Measurements from ENCODE around the gene ELOVL6.

Gene ELOVL6

DNA sequence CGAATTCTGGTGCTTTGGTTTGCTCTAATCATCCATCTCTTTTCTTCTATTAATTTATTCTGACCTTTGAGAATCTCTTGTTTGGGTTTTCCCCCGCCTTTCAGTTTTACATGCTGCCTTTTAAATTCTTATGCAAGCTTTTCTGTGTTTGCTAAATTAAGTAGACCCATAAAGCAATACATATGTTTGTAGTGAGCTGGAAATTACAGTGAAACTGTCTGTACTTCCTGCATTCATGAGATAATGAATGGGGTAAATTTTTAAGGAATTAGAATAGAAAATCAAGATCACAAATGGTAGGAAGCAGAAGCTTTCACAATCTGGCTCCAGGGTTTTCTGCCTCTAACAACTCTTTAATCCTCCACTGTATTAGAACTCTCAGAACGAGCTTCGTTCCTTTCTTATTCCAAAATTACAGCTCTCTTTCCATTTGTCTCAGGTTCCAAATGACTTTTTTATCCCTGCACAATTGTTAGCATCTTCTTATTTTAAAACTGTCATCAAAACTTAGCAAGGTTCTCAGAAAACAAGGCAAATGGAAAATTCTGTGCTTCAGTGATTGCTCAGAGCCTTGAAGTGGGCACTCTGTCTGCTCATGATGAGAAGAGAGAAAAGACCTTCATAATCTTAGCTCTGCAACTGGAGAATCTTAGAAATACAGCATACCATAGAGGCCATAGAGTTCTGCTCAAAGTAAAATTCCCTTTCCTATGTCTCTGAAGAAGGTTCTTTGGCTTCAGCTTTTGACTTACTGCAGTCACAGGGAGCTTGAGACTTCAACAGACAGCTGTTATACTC lies 177.6 kb downstream of the ELOVL6 start:
- Histone ChIP-seq H3K27me3 (ENCODE audit: low read depth, low read length) (no peaks in the 10 kb centered on the region), H3K4me3 (ENCODE audit: low read depth in 1 of 2, low read length in 2 of 2) (no peak overlapping the region), H3K9me3 (ENCODE audit: control insufficient read depth in 1 of 2, low read length in 2 of 2) (no peaks in the 10 kb centered on the region), H3K36me3 (ENCODE audit: control insufficient read depth in 1 of 2, insufficient read depth in 2 of 2, low read length in 2 of 2) (no peaks in the 10 kb centered on the region), H3K27ac (ENCODE audit: low read length) (no peak overlapping the region), H3K4me1 (ENCODE audit: control insufficient read depth in 1 of 2, insufficient read depth in 2 of 2, low read length in 2 of 2) (no peaks in the 10 kb centered on the region)

DNA sequence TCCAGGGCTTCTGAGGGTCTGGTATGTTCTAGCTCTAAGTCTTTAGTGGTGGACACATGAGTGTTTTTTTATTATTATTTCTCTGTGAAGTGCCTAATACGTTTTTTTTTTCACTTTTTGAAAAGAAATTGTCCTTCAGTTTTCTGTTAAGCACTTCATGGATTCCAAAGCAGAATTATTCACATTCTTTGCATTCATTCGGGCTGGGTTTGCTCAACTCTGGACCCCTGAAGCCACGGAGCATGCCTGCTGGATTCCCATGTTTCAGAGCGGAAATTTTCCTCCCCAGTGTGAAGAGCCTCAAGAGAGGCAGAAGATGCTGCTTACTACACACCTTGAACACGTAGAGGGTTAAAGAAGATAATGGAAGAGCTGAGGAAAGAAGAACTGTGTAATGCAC lies 178.3 kb downstream of the ELOVL6 start:
- H3K9me3 ChIP-seq (ENCODE audit: control insufficient read depth in 1 of 2, low read length in 2 of 2), result no peaks in the 10 kb centered on the region
- H3K4me3 ChIP-seq (ENCODE audit: low read depth in 1 of 2, low read length in 2 of 2), result no peak overlapping the region
- H3K36me3 ChIP-seq (ENCODE audit: control insufficient read depth in 1 of 2, insufficient read depth in 2 of 2, low read length in 2 of 2), result no peaks in the 10 kb centered on the region
- no peaks in the 10 kb centered on the region for H3K27me3 ChIP-seq (ENCODE audit: low read depth, low read length)
- no peaks in the 10 kb centered on the region for H3K4me1 ChIP-seq (ENCODE audit: control insufficient read depth in 1 of 2, insufficient read depth in 2 of 2, low read length in 2 of 2)
- no peak overlapping the region for H3K27ac ChIP-seq (ENCODE audit: low read length)

DNA sequence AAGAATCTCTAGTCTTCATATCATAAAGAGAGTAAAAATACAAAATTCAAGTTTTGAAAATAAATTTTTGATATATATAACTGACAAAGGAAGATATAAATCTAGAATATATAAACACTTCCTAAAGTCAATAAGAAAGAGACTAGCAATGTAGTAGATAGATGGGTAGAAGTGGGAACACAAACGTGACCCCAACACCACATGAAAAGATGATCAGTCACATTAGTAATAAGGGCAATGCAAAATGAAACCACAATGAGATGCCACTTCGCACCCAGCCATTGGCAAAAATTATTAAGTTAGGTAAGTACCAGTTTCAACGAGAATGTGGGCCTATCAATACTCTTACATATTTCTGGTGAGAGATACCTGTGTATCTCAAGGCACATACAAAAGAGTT lies 179.3 kb downstream of the ELOVL6 start:
- no peaks in the 10 kb centered on the region for H3K9me3 ChIP-seq (ENCODE audit: control insufficient read depth in 1 of 2, low read length in 2 of 2)
- no peak overlapping the region for H3K4me3 ChIP-seq (ENCODE audit: low read depth in 1 of 2, low read length in 2 of 2)
- H3K4me1 ChIP-seq (ENCODE audit: control insufficient read depth in 1 of 2, insufficient read depth in 2 of 2, low read length in 2 of 2), result no peaks in the 10 kb centered on the region
- no peaks in the 10 kb centered on the region for H3K36me3 ChIP-seq (ENCODE audit: control insufficient read depth in 1 of 2, insufficient read depth in 2 of 2, low read length in 2 of 2)
- H3K27ac ChIP-seq (ENCODE audit: low read length), result no peak overlapping the region
- H3K27me3 ChIP-seq (ENCODE audit: low read depth, low read length), result no peaks in the 10 kb centered on the region

DNA sequence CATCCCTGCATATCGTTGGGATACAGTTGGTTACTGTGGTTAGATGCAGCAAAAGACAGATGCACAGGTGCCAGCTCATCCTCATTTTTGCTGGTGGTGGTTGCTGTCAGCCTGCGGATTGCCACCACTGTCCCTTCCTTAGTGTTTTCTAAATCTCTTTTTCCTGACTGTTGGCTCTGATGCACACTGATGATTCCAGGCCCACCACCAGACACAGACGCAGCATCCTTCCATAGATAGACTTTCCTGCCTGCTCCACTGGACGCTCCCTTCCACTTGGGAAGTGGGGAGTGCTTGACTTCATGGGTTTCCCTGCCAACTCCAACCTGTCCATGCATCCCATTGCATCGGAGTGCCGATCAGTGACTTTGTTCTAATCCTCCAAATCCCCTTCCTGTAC lies 184.2 kb downstream of the ELOVL6 start:
- Histone ChIP-seq H3K4me1 (ENCODE audit: control insufficient read depth in 1 of 2, insufficient read depth in 2 of 2, low read length in 2 of 2) (no peaks in the 10 kb centered on the region), H3K4me3 (ENCODE audit: low read depth in 1 of 2, low read length in 2 of 2) (no peak overlapping the region), H3K27me3 (ENCODE audit: low read depth, low read length) (no peaks in the 10 kb centered on the region), H3K36me3 (ENCODE audit: control insufficient read depth in 1 of 2, insufficient read depth in 2 of 2, low read length in 2 of 2) (no peaks in the 10 kb centered on the region), H3K27ac (ENCODE audit: low read length) (no peak overlapping the region), H3K9me3 (ENCODE audit: control insufficient read depth in 1 of 2, low read length in 2 of 2) (no peaks in the 10 kb centered on the region)

DNA sequence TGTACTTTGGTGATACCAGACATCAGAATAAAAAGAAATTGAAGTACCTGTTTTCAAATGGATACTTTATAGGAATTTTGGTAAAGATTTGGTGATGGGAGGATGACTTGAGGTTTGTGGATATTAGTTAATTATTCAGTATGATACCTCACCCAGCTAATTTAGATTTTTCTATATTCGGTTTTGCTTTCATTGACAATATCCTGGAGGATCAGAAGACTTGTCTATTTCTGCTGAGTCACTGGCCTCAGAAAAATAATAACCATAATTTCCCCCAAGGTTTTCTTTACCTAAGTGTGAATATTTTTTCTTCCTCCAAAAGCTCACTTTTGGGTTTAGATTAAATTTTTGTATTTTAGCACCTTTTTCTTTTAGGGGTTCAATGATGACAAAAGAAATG lies 185.5 kb downstream of the ELOVL6 start:
- no peaks in the 10 kb centered on the region for H3K36me3 ChIP-seq (ENCODE audit: control insufficient read depth in 1 of 2, insufficient read depth in 2 of 2, low read length in 2 of 2)
- no peak overlapping the region for H3K27ac ChIP-seq (ENCODE audit: low read length)

DNA sequence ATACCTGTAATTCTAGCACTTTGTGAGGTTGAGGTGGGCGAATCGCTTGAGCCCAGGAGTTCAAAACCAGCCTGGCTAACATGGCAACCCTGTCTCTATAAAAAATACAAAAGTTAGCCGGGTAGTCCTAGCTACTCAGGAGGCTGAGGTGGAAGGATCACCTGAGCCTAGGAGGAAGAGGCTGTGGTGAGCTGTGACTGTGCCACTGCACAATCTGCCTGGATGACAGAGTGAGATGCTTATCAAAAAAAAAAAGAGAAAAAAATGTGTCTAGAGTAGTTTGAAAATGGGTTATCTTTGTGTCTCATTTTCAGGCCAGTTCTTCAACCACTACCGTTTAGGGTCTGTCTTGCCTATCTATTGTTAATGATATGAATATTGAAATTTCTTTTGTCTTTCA lies 187.6 kb downstream of the ELOVL6 start:
- Histone ChIP-seq H3K4me3 (ENCODE audit: low read depth in 1 of 2, low read length in 2 of 2) (no peak overlapping the region), H3K9me3 (ENCODE audit: control insufficient read depth in 1 of 2, low read length in 2 of 2) (no peaks in the 10 kb centered on the region), H3K36me3 (ENCODE audit: control insufficient read depth in 1 of 2, insufficient read depth in 2 of 2, low read length in 2 of 2) (no peaks in the 10 kb centered on the region), H3K27ac (ENCODE audit: low read length) (no peak overlapping the region), H3K4me1 (ENCODE audit: control insufficient read depth in 1 of 2, insufficient read depth in 2 of 2, low read length in 2 of 2) (no peaks in the 10 kb centered on the region), H3K27me3 (ENCODE audit: low read depth, low read length) (no peaks in the 10 kb centered on the region)

More for the DNA sequence above, 185.5 kb downstream of the ELOVL6 start:
- Histone ChIP-seq H3K4me1 (ENCODE audit: control insufficient read depth in 1 of 2, insufficient read depth in 2 of 2, low read length in 2 of 2) (no peaks in the 10 kb centered on the region), H3K9me3 (ENCODE audit: control insufficient read depth in 1 of 2, low read length in 2 of 2) (no peaks in the 10 kb centered on the region), H3K27me3 (ENCODE audit: low read depth, low read length) (no peaks in the 10 kb centered on the region), H3K4me3 (ENCODE audit: low read depth in 1 of 2, low read length in 2 of 2) (no peak overlapping the region)

DNA sequence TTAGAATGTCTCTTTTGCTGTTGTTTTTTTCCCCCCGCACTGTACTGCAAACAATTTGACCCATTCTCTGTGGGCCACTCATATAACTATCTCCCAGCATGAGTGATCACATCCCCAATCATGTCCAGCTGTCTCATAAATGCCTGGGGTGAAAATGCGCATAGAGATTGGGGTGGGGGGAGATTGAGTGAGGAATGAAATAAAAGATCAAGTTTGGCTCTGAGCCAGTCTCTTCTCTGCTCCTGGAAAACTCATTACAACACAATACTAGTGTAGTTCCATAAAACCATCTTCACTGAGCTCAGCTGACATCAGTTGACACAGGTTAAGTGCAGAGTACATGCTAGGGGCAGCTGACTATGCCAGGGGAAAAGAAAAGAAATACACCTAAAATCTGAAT lies 188.9 kb downstream of the ELOVL6 start:
- no peak overlapping the region for H3K27ac ChIP-seq (ENCODE audit: low read length)
- H3K4me3 ChIP-seq (ENCODE audit: low read depth in 1 of 2, low read length in 2 of 2), result no peak overlapping the region
- no peaks in the 10 kb centered on the region for H3K36me3 ChIP-seq (ENCODE audit: control insufficient read depth in 1 of 2, insufficient read depth in 2 of 2, low read length in 2 of 2)
- no peaks in the 10 kb centered on the region for H3K4me1 ChIP-seq (ENCODE audit: control insufficient read depth in 1 of 2, insufficient read depth in 2 of 2, low read length in 2 of 2)
- no peaks in the 10 kb centered on the region for H3K9me3 ChIP-seq (ENCODE audit: control insufficient read depth in 1 of 2, low read length in 2 of 2)
- H3K27me3 ChIP-seq (ENCODE audit: low read depth, low read length), result no peaks in the 10 kb centered on the region

DNA sequence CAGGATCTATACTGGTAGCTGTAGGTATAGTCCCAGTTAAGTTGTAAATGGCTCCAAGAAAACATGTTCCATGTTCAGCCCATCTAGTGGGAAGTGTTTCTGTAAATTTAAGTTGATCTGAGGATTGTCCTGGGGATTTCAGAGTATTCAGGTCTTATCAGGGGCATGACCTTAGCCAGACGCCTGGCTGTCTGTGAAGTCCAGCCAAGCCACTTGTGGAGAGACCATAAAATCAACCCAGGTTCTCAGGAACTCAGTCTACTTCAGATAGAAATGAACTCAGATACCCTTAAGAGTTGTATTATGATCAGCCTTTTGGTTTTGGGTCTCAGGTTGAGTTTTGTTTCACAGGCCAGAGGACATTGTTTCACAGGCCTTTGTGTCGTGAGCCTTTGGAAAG lies 189.9 kb downstream of the ELOVL6 start:
- Histone ChIP-seq H3K4me3 (ENCODE audit: low read depth in 1 of 2, low read length in 2 of 2) (no peak overlapping the region), H3K36me3 (ENCODE audit: control insufficient read depth in 1 of 2, insufficient read depth in 2 of 2, low read length in 2 of 2) (no peaks in the 10 kb centered on the region), H3K9me3 (ENCODE audit: control insufficient read depth in 1 of 2, low read length in 2 of 2) (no peaks in the 10 kb centered on the region), H3K4me1 (ENCODE audit: control insufficient read depth in 1 of 2, insufficient read depth in 2 of 2, low read length in 2 of 2) (no peaks in the 10 kb centered on the region), H3K27me3 (ENCODE audit: low read depth, low read length) (no peaks in the 10 kb centered on the region), H3K27ac (ENCODE audit: low read length) (no peak overlapping the region)

DNA sequence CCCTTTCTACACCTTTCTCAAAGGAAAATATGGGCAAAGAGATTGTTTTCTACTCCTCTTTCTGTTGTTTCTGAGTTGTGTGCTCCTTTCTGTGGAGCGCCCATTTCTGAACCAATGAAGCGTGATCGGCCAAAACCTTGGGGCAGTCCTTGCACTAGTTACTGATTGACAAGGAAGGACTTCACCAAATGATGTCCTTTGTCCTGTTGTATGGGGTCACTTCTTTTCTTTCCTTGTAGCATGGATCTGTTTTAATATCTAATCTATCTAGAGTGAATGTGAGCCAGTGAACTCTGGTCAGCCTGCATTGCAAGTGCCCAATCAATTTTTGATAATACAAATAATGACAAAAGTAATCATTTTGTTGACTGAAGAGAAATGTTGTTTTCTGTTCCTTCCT lies 191.2 kb downstream of the ELOVL6 start:
- Histone ChIP-seq H3K4me3 (ENCODE audit: low read depth in 1 of 2, low read length in 2 of 2) (no peak overlapping the region), H3K36me3 (ENCODE audit: control insufficient read depth in 1 of 2, insufficient read depth in 2 of 2, low read length in 2 of 2) (no peaks in the 10 kb centered on the region), H3K27me3 (ENCODE audit: low read depth, low read length) (no peaks in the 10 kb centered on the region), H3K4me1 (ENCODE audit: control insufficient read depth in 1 of 2, insufficient read depth in 2 of 2, low read length in 2 of 2) (no peaks in the 10 kb centered on the region), H3K27ac (ENCODE audit: low read length) (no peak overlapping the region), H3K9me3 (ENCODE audit: control insufficient read depth in 1 of 2, low read length in 2 of 2) (no peaks in the 10 kb centered on the region)

DNA sequence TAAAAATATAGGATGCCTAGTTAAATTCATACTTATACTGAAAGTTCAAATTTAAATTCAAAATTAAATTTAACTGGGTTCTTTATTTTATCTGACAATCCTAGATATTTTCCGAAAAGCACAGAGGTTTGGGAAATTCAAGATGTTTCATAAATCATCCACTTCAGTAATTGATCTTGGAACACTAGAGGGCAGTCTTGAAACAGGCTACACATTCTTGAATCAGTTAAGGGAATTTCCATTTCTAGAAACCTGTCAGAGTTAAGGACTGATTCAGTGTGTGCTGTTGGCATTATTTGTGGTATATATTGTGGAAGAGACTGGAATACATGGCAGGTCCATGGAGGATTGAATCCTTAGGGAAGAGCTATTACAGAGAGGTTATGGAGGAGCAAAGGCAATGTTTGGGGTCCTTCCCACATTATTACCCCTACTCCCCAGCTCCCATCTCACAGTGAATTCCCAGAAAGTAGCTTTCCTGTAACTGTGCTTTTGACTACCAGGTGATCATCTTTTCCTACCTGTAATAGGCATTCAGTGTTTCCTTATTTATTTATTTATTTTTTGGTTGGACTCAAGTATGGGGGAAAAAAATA lies 192.9 kb downstream of the ELOVL6 start:
- no peaks in the 10 kb centered on the region for H3K27me3 ChIP-seq (ENCODE audit: low read depth, low read length)
- H3K4me1 ChIP-seq (ENCODE audit: control insufficient read depth in 1 of 2, insufficient read depth in 2 of 2, low read length in 2 of 2), result no peaks in the 10 kb centered on the region
- no peak overlapping the region for H3K4me3 ChIP-seq (ENCODE audit: low read depth in 1 of 2, low read length in 2 of 2)
- no peaks in the 10 kb centered on the region for H3K36me3 ChIP-seq (ENCODE audit: control insufficient read depth in 1 of 2, insufficient read depth in 2 of 2, low read length in 2 of 2)
- no peak overlapping the region for H3K27ac ChIP-seq (ENCODE audit: low read length)
- H3K9me3 ChIP-seq (ENCODE audit: control insufficient read depth in 1 of 2, low read length in 2 of 2), result no peaks in the 10 kb centered on the region

DNA sequence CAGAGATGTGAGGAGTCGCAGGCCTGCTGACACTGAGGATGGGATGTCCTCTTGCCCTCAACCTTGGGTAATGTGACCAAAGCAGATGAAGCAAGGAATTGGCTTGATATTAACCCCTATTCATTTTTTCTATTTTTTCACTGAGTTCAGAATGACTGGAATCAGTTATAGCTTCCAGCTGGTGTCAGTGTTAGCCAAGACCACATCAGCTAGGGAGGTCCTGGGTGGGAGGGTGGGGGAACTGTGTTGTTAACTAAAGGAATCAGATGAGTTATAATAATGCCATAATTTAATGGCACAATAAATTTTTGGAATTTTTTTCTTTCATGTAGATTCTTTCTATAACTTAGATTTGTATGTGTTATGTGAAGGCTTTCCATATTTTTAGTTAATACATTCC lies 193.9 kb downstream of the ELOVL6 start:
- Histone ChIP-seq H3K4me1 (ENCODE audit: control insufficient read depth in 1 of 2, insufficient read depth in 2 of 2, low read length in 2 of 2) (no peaks in the 10 kb centered on the region), H3K4me3 (ENCODE audit: low read depth in 1 of 2, low read length in 2 of 2) (no peak overlapping the region), H3K27me3 (ENCODE audit: low read depth, low read length) (no peaks in the 10 kb centered on the region), H3K27ac (ENCODE audit: low read length) (no peak overlapping the region), H3K36me3 (ENCODE audit: control insufficient read depth in 1 of 2, insufficient read depth in 2 of 2, low read length in 2 of 2) (no peaks in the 10 kb centered on the region), H3K9me3 (ENCODE audit: control insufficient read depth in 1 of 2, low read length in 2 of 2) (no peaks in the 10 kb centered on the region)
